ENCODE results near the gene CEP72. TPM values are rescaled to one million over a fixed set of nuclear protein-coding genes. Genes with fewer than 3 reads are reported as not detected.

The CEP72 gene
- polyA plus RNA-seq, 1 of the 3 experiments (the other 2 are of a cell fraction): 4.4 TPM

- Histone ChIP-seq H3K9me3 (no peaks in the 10 kb centered on the region), H3K9me2 (no peaks in the 10 kb centered on the region), H3K27me3 (ENCODE audit: insufficient read depth) (no peaks in the 10 kb centered on the region), H3K79me2 (ENCODE audit: insufficient read depth) (no peaks in the 10 kb centered on the region), H3K4me1 (ENCODE audit: control insufficient read depth in 1 of 2, insufficient read depth in 2 of 2, low read depth in 1 of 2, low read length in 1 of 2) (no peaks in the 10 kb centered on the region), H3K36me3 (replicated peaks in 1 of 2; ENCODE audit: control insufficient read depth in 1 of 2, insufficient read depth in 2 of 2, low read length in 1 of 2) (peaks cover 6 to 31% of the 10 kb centered on the region in 2 experiments), H3K4me2 (no peak overlapping the region), H3F3A (replicated peaks; ENCODE audit: insufficient read depth) (peaks cover 9% of the 10 kb centered on the region), H4K20me1 (ENCODE audit: insufficient read depth) (no peaks in the 10 kb centered on the region), H2AFZ (ENCODE audit: low read depth) (no peak overlapping the region), H3K4me3 (ENCODE audit: low read depth in 2 of 2, low read length in 1 of 2) (no peak overlapping the region), H3K27ac (ENCODE audit: low read depth in 2 of 2, low read length in 1 of 2) (no peak overlapping the region), H3K9ac (no peak overlapping the region)
- ChIA-PET POLR2A (no interaction called here), CTCF (no interaction called here)
- WGBS (ENCODE audit: low lambda C conversion rate): 96% methylated on average over 15 of the region's 15 CpGs
- no peak for TF ChIP-seq RAD21 (IDR thresholded peaks at IDR 0.05; ENCODE audit: low read length)
- TF ChIP-seq TEAD4 (IDR thresholded peaks at IDR 0.05; ENCODE audit: borderline replicate concordance, insufficient read depth): no peak
- TF ChIP-seq, protein P1, sequence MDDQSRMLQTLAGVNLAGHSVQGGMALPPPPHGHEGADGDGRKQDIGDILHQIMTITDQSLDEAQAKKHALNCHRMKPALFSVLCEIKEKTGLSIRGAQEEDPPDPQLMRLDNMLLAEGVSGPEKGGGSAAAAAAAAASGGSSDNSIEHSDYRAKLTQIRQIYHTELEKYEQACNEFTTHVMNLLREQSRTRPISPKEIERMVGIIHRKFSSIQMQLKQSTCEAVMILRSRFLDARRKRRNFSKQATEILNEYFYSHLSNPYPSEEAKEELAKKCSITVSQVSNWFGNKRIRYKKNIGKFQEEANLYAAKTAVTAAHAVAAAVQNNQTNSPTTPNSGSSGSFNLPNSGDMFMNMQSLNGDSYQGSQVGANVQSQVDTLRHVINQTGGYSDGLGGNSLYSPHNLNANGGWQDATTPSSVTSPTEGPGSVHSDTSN (IDR thresholded peaks at IDR 0.05): no peak
- no peak for TF ChIP-seq EP300 (IDR thresholded peaks at IDR 0.05; ENCODE audit: borderline replicate concordance in 1 of 2, low read depth in 1 of 2, low read length in 1 of 2)
- no peak for TF ChIP-seq TAF1 (IDR thresholded peaks at IDR 0.05; ENCODE audit: borderline replicate concordance, low read depth, low read length)
- TF ChIP-seq FOSL2 (IDR thresholded peaks at IDR 0.05; ENCODE audit: borderline replicate concordance, low read depth): no peak
- TF ChIP-seq EZH2phosphoT487 (IDR thresholded peaks at IDR 0.05; ENCODE audit: borderline replicate concordance, low read depth): no peak
- no peak for TF ChIP-seq CHD2 (IDR thresholded peaks at IDR 0.05; ENCODE audit: low read length, partially characterized antibody)
- TF ChIP-seq SMC3 (IDR thresholded peaks at IDR 0.05; ENCODE audit: low read depth, low read length): no peak
- no peak for TF ChIP-seq MXI1 (IDR thresholded peaks at IDR 0.05; ENCODE audit: low read depth, low read length)
- no peak for TF ChIP-seq POLR2AphosphoS5 (IDR thresholded peaks at IDR 0.05; ENCODE audit: low read depth, low read length)
- no peak for TF ChIP-seq RCOR1 (IDR thresholded peaks at IDR 0.05; ENCODE audit: low read length)
- TF ChIP-seq TCF12 (IDR thresholded peaks at IDR 0.05): no peak
- no peak for DNase-seq
Measured at GRCh38 chr5:644971-645370, 32.8 kb downstream of the CEP72 start.

DNA sequence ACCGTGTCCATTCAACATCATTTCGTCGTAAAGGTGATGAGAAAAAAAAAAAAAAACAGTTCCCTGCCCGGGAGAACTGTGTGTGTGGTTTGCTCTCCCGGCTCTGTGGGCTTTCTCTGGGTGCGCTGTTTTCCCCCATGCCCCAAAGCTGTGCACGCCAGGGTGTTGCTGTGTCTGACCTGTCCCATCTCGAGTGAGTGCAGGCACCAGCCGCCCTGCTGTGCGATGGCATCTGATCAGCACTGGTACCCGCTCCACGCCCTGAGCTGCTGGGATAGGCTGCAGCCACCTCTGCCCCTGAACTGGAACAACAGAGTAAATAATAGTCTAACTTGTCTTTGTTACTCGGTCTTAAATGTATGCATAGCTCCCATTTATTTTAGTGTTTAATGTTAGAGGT is 33.3 kb downstream of the CEP72 start:
- CTCF ChIA-PET: no interaction called here
- 94% methylated on average over 13 of the region's 13 CpGs for WGBS (ENCODE audit: low lambda C conversion rate)
- no peaks in the 10 kb centered on the region for H3K79me2 ChIP-seq (ENCODE audit: insufficient read depth)

More for the DNA sequence above, 33.3 kb downstream of the CEP72 start:
- no peaks in the 10 kb centered on the region for H4K20me1 ChIP-seq (ENCODE audit: insufficient read depth)
- no peaks in the 10 kb centered on the region for H3K9me3 ChIP-seq
- H3K9me2 ChIP-seq: no peaks in the 10 kb centered on the region
- H3K9ac ChIP-seq: no peak overlapping the region
- TF ChIP-seq POLR2AphosphoS5 (IDR thresholded peaks at IDR 0.05; ENCODE audit: low read depth, low read length) (no peak), MEF2A (IDR thresholded peaks at IDR 0.05; ENCODE audit: borderline replicate concordance, low read depth) (no peak), SIN3A (IDR thresholded peaks at IDR 0.05; ENCODE audit: borderline replicate concordance, low read depth, low read length) (no peak), CHD2 (IDR thresholded peaks at IDR 0.05; ENCODE audit: low read length, partially characterized antibody) (no peak), NRF1 (IDR thresholded peaks at IDR 0.05; ENCODE audit: low read depth, low read length) (no peak), RFX5 (IDR thresholded peaks at IDR 0.05; ENCODE audit: low read length) (no peak), GATA2 (CRISPR knock-in tag; IDR thresholded peaks at IDR 0.05) (no peak), EZH2phosphoT487 (IDR thresholded peaks at IDR 0.05; ENCODE audit: borderline replicate concordance, low read depth) (no peak), TEAD4 (IDR thresholded peaks at IDR 0.05; ENCODE audit: borderline replicate concordance, insufficient read depth) (no peak)
- TF ChIP-seq, protein P2, sequence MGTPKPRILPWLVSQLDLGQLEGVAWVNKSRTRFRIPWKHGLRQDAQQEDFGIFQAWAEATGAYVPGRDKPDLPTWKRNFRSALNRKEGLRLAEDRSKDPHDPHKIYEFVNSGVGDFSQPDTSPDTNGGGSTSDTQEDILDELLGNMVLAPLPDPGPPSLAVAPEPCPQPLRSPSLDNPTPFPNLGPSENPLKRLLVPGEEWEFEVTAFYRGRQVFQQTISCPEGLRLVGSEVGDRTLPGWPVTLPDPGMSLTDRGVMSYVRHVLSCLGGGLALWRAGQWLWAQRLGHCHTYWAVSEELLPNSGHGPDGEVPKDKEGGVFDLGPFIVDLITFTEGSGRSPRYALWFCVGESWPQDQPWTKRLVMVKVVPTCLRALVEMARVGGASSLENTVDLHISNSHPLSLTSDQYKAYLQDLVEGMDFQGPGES (IDR thresholded peaks at IDR 0.05; ENCODE audit: low read depth, low read length): no peak
- TF ChIP-seq, protein P3, sequence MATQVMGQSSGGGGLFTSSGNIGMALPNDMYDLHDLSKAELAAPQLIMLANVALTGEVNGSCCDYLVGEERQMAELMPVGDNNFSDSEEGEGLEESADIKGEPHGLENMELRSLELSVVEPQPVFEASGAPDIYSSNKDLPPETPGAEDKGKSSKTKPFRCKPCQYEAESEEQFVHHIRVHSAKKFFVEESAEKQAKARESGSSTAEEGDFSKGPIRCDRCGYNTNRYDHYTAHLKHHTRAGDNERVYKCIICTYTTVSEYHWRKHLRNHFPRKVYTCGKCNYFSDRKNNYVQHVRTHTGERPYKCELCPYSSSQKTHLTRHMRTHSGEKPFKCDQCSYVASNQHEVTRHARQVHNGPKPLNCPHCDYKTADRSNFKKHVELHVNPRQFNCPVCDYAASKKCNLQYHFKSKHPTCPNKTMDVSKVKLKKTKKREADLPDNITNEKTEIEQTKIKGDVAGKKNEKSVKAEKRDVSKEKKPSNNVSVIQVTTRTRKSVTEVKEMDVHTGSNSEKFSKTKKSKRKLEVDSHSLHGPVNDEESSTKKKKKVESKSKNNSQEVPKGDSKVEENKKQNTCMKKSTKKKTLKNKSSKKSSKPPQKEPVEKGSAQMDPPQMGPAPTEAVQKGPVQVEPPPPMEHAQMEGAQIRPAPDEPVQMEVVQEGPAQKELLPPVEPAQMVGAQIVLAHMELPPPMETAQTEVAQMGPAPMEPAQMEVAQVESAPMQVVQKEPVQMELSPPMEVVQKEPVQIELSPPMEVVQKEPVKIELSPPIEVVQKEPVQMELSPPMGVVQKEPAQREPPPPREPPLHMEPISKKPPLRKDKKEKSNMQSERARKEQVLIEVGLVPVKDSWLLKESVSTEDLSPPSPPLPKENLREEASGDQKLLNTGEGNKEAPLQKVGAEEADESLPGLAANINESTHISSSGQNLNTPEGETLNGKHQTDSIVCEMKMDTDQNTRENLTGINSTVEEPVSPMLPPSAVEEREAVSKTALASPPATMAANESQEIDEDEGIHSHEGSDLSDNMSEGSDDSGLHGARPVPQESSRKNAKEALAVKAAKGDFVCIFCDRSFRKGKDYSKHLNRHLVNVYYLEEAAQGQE (IDR thresholded peaks at IDR 0.05; ENCODE audit: low read depth, low read length): no peak
- TF ChIP-seq, protein P1 (IDR thresholded peaks at IDR 0.05): no peak
- H3K4me3 ChIP-seq (ENCODE audit: low read depth in 2 of 2, low read length in 1 of 2): no peak overlapping the region
- POLR2A ChIA-PET: no interaction called here
- H3K27me3 ChIP-seq (ENCODE audit: insufficient read depth): no peaks in the 10 kb centered on the region
- H3K36me3 ChIP-seq (replicated peaks in 1 of 2; ENCODE audit: control insufficient read depth in 1 of 2, insufficient read depth in 2 of 2, low read length in 1 of 2): peaks cover 6 to 26% of the 10 kb centered on the region in 2 experiments
- H3K4me1 ChIP-seq (ENCODE audit: control insufficient read depth in 1 of 2, insufficient read depth in 2 of 2, low read depth in 1 of 2, low read length in 1 of 2): no peaks in the 10 kb centered on the region
- no peak overlapping the region for H3K27ac ChIP-seq (ENCODE audit: low read depth in 2 of 2, low read length in 1 of 2)
- H3F3A ChIP-seq (replicated peaks; ENCODE audit: insufficient read depth): peaks cover 9% of the 10 kb centered on the region
- no peak overlapping the region for H3K4me2 ChIP-seq
- no peak for DNase-seq
- H2AFZ ChIP-seq (ENCODE audit: low read depth): no peak overlapping the region

Data from SK-N-SH (cell line).